ENCODE measurements around the gene SDF2. TPM values are rescaled to one million over a fixed set of nuclear protein-coding genes. Genes with fewer than 3 reads are reported as not detected.

SDF2 gene
- total and polyA plus RNA-seq, 2 of the 4 experiments (the other 2 are of a cell fraction) = 76.0 to 81.7 TPM

DNA sequence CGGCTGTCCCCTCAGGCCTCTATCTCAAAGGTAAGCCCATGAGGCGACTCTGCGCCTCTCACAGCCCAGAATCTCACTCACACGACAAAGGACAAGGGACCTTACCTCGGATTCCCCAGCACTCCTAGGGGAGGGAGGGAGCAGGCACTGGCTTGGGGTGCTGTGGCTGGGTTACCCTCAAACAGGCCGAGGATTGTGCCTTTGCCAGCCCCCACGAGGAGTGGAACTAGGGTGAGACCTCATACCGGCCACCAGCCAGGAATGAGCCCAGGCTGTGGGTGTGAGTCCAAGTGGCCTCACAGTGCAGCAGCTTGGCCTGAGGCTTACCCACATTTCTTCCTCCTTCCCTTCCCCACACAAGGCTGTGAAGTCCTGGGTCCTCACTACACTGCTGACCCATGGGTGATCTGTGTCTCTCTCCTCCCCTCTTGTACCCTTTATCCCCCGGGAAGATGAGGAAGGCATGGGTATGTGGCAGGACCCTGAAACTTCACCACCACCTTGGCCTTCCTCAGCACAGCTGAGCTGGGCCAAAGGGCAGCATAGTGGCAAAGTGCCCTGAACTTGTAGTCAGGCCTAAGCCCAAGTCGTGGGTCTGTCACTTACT lies 44.1 kb upstream of the SDF2 start:
- CTCF ChIA-PET = no interaction called here
- dilution Hi-C loops (cut with HindIII; ENCODE audit: low sequenced_read_pairs, unreplicated experiment) = no loop called here
- no peak overlapping the region for H2AFZ ChIP-seq (replicated peaks; ENCODE audit: low read length, poor library complexity)
- in situ Hi-C loops (cut with MboI; ENCODE audit: low sequenced_read_pairs) = no loop called here
- intact Hi-C loops (cut with micrococcal nuclease) = no loop called here
- no peak overlapping the region for H4K8ac ChIP-seq (ENCODE audit: low read depth in 2 of 2, low read length in 2 of 2)
- peaks cover 49% of the 10 kb centered on the region for H3K36me3 ChIP-seq (ENCODE audit: control insufficient read depth, insufficient read depth, low read length)
- no peak overlapping the region for H3K4me2 ChIP-seq (ENCODE audit: low read depth, low read length)
- no peak overlapping the region for H3K14ac ChIP-seq (replicated peaks; ENCODE audit: low read depth, low read length)
- no peaks in the 10 kb centered on the region for H3K27me3 ChIP-seq (ENCODE audit: control insufficient read depth, insufficient read depth, low read length)
- no peak overlapping the region for H3K4ac ChIP-seq (ENCODE audit: low read depth, low read length)
- no peak overlapping the region for H3K4me3 ChIP-seq (ENCODE audit: insufficient read depth, low read depth, low read length)
- ATAC-seq (ENCODE audit: low read depth) (no peak), DNase-seq (no peak)
- no peak overlapping the region for H3K27ac ChIP-seq (ENCODE audit: insufficient read depth, low read length)
- H2AK5ac ChIP-seq (ENCODE audit: low read depth, low read length) = no peak overlapping the region
- no peak overlapping the region for H3K18ac ChIP-seq (ENCODE audit: low read depth, low read length)
- H3K9ac ChIP-seq (ENCODE audit: low read depth, low read length) = no peak overlapping the region
- H3K23ac ChIP-seq (ENCODE audit: low read depth, low read length) = no peak overlapping the region
- BruUV-seq (replicated peaks) = no TSS peak
- no peak overlapping the region for H4K5ac ChIP-seq (ENCODE audit: low read depth, low read length)
- POLR2A ChIA-PET (ENCODE audit: unreplicated experiment) = no interaction called here
- H4K20me1 ChIP-seq (ENCODE audit: insufficient read depth, low read length) = no peaks in the 10 kb centered on the region
- H2BK5ac ChIP-seq (ENCODE audit: low read depth, low read length, poor library complexity, severe bottlenecking) = no peak overlapping the region
- TF ChIP-seq, protein P1, sequence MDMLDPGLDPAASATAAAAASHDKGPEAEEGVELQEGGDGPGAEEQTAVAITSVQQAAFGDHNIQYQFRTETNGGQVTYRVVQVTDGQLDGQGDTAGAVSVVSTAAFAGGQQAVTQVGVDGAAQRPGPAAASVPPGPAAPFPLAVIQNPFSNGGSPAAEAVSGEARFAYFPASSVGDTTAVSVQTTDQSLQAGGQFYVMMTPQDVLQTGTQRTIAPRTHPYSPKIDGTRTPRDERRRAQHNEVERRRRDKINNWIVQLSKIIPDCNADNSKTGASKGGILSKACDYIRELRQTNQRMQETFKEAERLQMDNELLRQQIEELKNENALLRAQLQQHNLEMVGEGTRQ (IDR thresholded peaks at IDR 0.05; ENCODE audit: low read depth, low read length) = no peak
- H3K9me1 ChIP-seq (ENCODE audit: insufficient read depth, low read length) = peaks cover 8% of the 10 kb centered on the region
- H2BK20ac ChIP-seq (ENCODE audit: low read depth, low read length) = no peak overlapping the region
- H4K91ac ChIP-seq (ENCODE audit: insufficient read depth, low read depth, low read length) = no peak overlapping the region
- peaks cover 2% of the 10 kb centered on the region; the same call in 1 of the 2 replicates for H3K4me1 ChIP-seq (ENCODE audit: control insufficient read depth, insufficient read depth, low read length)
- H3K56ac ChIP-seq (ENCODE audit: extremely low read depth, insufficient read depth, low read length) = no peak overlapping the region
- no peak overlapping the region for H2BK15ac ChIP-seq (ENCODE audit: low read depth, low read length)
- no peak overlapping the region for H2AK9ac ChIP-seq (replicated peaks; ENCODE audit: low read depth, low read length, poor library complexity)
- H3K79me1 ChIP-seq (ENCODE audit: low read depth in 1 of 2, low read length in 2 of 2) = peaks cover 6 to 12% of the 10 kb centered on the region in 2 experiments; a peak in 3 of 4 replicates
- H2BK120ac ChIP-seq (ENCODE audit: low read depth, low read length) = no peak overlapping the region
- H3K9me3 ChIP-seq (ENCODE audit: control insufficient read depth, insufficient read depth, low read length) = no peaks in the 10 kb centered on the region
- no CpG with 5 or more reads among the region's 10 CpGs for WGBS, 2 experiments (ENCODE audit: extremely low coverage in 2 of 2, insufficient read length in 1 of 2)
